Nephron progenitor cell (in vitro differentiated cells): ENCODE results near the gene ALKBH7.
A peak's percentile ranks its signal among the peaks of the same experiment; 100 is the strongest.

Source experiments
- DNase-seq: peaks from one replicate; pipeline ENCODE4 v3.0.0; 2021
- H3K27ac Mint-ChIP-seq: 2 replicates; pipeline ENCODE4 v1.8.0; 2021; ENCODE audit warnings: mild to moderate bottlenecking, moderate library complexity, mixed read lengths
- H3K27me3 Mint-ChIP-seq: 2 replicates; pipeline ENCODE4 v1.8.0; 2021; ENCODE audit warnings: mild to moderate bottlenecking, low read depth, mixed read lengths; ENCODE audit not compliant: poor library complexity
- H3K36me3 Mint-ChIP-seq: 2 replicates; pipeline ENCODE4 v1.8.0; 2021; ENCODE audit warnings: low read depth, mixed read lengths
- H3K4me1 Mint-ChIP-seq: 2 replicates; pipeline ENCODE4 v1.8.0; 2021; ENCODE audit warnings: mixed read lengths
- H3K4me3 Mint-ChIP-seq: 2 replicates; pipeline ENCODE4 v1.8.0; 2021; ENCODE audit warnings: mild to moderate bottlenecking, moderate library complexity, mixed read lengths
- H3K9me3 Mint-ChIP-seq: 2 replicates; pipeline ENCODE4 v1.8.0; 2021; ENCODE audit warnings: mild to moderate bottlenecking, moderate library complexity, mixed read lengths
- TF ChIP-seq, protein P1 (sequence below): fragments of 200-600 bp; sonication (generic); IDR thresholded peaks from 2 replicates; pipeline ENCODE4 v1.5.0; 2021; ENCODE audit warnings: antibody characterized with exemption

ALKBH7 gene

GRCh38 chr19:6381030-6381750, 8.6 kb downstream of the ALKBH7 start:
- TF ChIP-seq, protein P1, sequence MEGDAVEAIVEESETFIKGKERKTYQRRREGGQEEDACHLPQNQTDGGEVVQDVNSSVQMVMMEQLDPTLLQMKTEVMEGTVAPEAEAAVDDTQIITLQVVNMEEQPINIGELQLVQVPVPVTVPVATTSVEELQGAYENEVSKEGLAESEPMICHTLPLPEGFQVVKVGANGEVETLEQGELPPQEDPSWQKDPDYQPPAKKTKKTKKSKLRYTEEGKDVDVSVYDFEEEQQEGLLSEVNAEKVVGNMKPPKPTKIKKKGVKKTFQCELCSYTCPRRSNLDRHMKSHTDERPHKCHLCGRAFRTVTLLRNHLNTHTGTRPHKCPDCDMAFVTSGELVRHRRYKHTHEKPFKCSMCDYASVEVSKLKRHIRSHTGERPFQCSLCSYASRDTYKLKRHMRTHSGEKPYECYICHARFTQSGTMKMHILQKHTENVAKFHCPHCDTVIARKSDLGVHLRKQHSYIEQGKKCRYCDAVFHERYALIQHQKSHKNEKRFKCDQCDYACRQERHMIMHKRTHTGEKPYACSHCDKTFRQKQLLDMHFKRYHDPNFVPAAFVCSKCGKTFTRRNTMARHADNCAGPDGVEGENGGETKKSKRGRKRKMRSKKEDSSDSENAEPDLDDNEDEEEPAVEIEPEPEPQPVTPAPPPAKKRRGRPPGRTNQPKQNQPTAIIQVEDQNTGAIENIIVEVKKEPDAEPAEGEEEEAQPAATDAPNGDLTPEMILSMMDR = no peak
- Mint-ChIP-seq H3K36me3 (peaks cover 67% of the 10 kb centered on the region), H3K27me3 (peaks cover under 1% of the 10 kb centered on the region), H3K27ac (no peak overlapping the region), H3K9me3 (peaks cover 11% of the 10 kb centered on the region), H3K4me1 (peaks cover 18% of the 10 kb centered on the region), H3K4me3 (no peak overlapping the region)
- DNase-seq = no peak

- Mint-ChIP-seq H3K27me3 (peaks cover 4% of the 10 kb centered on the region), H3K36me3 (peaks cover 77% of the 10 kb centered on the region)
Observed at GRCh38 chr19:6383188-6383587, 10.6 kb downstream of the ALKBH7 start.

GRCh38 chr19:6384381-6384780, 11.8 kb downstream of the ALKBH7 start:
- Mint-ChIP-seq H3K9me3 (peaks cover 11% of the 10 kb centered on the region), H3K36me3 (peaks cover 71% of the 10 kb centered on the region), H3K4me3 (no peak overlapping the region), H3K27ac (no peak overlapping the region), H3K27me3 (peaks cover 4% of the 10 kb centered on the region), H3K4me1 (no peaks in the 10 kb centered on the region)
- no peak for DNase-seq
- TF ChIP-seq, protein P1 = no peak

More at GRCh38 chr19:6383188-6383587, 10.6 kb downstream of the ALKBH7 start:
- peaks cover 11% of the 10 kb centered on the region for H3K9me3 Mint-ChIP-seq
- peaks cover 5% of the 10 kb centered on the region for H3K4me1 Mint-ChIP-seq
- H3K4me3 Mint-ChIP-seq = no peak overlapping the region
- TF ChIP-seq, protein P1 = no peak
- H3K27ac Mint-ChIP-seq = no peak overlapping the region
- no peak for DNase-seq

GRCh38 chr19:6387372-6387771, 14.8 kb downstream of the ALKBH7 start:
- Mint-ChIP-seq H3K4me1 (peaks cover 14% of the 10 kb centered on the region), H3K36me3 (peaks cover 60% of the 10 kb centered on the region), H3K27me3 (peaks cover 4% of the 10 kb centered on the region), H3K4me3 (no peak overlapping the region), H3K9me3 (no peaks in the 10 kb centered on the region), H3K27ac (no peak overlapping the region)
- no peak for DNase-seq
- TF ChIP-seq, protein P1 = no peak

DNA sequence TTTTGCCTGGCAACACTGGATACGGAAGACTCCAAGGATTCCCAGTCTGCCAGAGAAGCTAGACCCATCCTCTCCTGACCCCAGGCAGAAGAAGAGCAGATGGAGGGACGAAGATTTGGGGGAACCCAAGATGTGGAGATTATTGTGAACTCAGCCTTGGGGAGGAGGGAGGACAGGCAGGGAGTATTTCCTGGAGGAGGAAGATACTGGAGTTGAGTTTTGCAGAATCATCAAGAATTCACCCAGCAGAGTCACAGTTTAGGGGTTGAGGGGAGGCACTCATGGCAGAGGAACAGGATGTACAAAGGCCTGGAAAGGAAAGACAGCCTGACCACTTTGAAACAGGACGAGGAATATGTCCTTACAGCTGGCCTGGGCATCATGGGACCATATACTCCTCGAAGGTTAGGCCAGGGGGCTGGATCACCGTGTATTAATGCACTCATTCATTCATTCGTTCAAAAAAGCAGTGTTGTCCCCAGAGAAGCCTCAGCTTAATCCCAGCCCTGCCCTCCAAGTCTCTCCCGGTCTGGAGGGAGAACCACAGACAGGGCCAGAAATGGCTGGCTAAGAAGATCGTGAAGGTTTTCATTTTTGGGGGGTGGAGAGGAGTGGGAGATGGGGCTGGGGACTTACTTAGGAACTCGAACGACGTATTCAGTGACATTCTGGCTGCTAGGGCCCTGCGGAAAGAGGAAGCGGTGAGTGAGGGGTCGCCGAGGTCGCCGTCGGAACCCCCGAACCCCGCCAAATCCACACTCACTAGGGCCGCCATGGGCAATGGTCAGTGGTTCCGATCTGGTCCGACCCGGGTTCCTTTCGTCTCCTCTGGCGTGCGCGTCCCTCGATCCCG, 19.9 kb downstream of the ALKBH7 start:
- H3K27me3 Mint-ChIP-seq = no peaks in the 10 kb centered on the region
- TF ChIP-seq, protein P1 = no peak
- peaks cover 32% of the 10 kb centered on the region for H3K4me1 Mint-ChIP-seq
- H3K27ac Mint-ChIP-seq = peak overlapping the region; percentile 99
- H3K9me3 Mint-ChIP-seq = no peaks in the 10 kb centered on the region
- H3K36me3 Mint-ChIP-seq = peaks cover 25% of the 10 kb centered on the region
- no peak for DNase-seq
- peak overlapping the region; percentile 89 for H3K4me3 Mint-ChIP-seq
